ENCODE measurements around the gene RANBP17.

Gene RANBP17

DNA sequence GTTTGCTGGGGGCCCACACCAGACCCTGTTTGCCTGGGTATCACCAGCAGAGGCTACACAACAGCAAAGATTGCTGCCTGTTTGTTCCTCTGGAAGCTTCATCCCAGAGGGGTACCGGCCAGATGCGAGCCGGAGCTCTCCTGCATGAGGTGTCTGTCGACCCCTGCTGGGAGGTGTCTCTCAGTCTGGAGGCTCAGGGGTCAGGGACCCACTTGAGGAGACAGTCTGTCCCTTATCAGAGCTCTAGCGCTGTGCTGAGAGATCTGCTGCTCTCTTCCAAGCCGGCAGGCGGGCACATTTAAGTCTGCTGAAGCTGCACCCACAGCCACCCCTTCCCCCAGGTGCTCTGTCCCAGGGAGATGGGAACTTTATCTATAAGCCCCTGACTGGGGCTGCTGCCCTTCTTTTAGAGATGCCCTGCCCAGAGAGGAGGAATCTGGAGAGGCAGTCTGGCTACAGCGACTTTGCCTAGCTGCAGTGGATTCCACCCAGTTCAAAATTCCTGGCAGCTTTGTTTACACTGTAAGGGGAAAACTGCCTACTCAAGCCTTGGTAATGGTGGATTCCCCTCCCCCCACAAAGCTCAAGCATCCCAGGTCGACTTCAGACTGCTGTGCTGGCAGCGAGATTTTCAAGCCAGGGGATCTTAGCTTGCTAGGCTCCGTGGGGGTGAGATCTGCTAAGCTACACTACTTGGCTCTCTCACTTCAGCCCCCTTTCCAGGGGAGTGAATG lies 241.2 kb downstream of the RANBP17 start:
- FAIRE-seq = no peak

- FAIRE-seq = no peak
These were observed 245.9 kb downstream of the RANBP17 start for GRCh38 chr5:171107669-171108068.

- FAIRE-seq = no peak
These were observed 253.7 kb downstream of the RANBP17 start for GRCh38 chr5:171115519-171115918.

- no peak for FAIRE-seq
These were observed 254.9 kb downstream of the RANBP17 start for GRCh38 chr5:171116719-171117118.

- no peak for FAIRE-seq
These were observed 259.3 kb downstream of the RANBP17 start for GRCh38 chr5:171120986-171121622.

DNA sequence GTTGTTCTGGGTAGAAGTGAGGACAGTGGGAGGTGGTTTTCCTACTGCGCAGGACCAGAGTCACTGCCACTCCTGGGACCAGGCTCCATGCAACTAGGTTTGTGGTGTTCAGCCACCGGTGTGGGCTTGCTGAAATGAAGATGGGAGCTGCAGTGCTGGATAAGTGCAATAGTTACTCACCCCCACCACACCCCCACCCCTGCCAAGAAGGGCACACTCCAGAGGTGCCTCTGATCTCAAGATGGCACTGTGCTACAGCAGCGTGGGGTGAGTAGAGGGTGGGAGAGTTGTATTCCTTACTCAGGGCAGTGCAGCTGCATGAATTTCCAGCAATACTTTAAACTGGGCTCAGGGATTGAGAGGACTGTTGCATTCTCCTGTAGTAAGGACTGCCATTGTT lies 259.8 kb downstream of the RANBP17 start:
- no peak for FAIRE-seq

- FAIRE-seq = no peak
These were observed 260.6 kb downstream of the RANBP17 start for GRCh38 chr5:171122372-171122771.

DNA sequence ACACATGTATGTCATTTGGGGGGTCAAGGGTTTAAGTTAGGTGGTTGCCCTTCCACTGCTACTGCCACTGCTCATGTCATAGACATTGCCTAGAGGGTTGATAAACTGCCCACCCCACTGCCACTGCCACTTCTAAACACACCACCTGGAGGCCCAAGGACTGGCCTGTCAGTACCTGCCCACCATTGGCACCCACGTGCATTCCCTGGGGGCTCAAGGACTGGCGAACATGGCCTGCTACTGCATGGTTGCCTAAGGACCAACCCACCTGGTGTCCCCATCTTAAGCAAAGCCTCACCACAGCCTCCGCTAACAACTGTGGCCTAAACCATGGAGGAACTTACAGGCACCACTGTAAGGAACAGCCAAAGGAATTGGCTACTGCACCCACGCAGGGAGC lies 261.6 kb downstream of the RANBP17 start:
- no peak for FAIRE-seq

- FAIRE-seq = no peak
These were observed 265.5 kb downstream of the RANBP17 start for GRCh38 chr5:171127314-171127713.

DNA sequence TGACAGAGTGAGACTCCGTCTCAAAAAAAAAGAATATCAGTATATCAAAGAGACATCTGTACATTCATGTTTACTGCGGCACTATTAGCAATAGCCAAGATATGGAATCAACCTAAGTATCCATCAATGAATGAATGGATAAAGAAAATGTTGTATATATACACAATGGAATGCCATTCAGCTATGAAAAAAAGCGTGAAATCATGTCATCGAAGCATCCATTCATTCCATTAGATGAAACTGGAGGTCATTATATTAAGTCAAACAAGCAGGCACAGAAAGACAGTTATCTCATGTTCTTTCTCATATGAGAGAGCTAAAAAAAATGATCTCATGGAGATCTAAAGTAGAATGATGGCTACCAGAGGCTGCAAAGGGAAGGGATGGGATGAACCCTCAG lies 266.3 kb downstream of the RANBP17 start:
- no peak for FAIRE-seq

DNA sequence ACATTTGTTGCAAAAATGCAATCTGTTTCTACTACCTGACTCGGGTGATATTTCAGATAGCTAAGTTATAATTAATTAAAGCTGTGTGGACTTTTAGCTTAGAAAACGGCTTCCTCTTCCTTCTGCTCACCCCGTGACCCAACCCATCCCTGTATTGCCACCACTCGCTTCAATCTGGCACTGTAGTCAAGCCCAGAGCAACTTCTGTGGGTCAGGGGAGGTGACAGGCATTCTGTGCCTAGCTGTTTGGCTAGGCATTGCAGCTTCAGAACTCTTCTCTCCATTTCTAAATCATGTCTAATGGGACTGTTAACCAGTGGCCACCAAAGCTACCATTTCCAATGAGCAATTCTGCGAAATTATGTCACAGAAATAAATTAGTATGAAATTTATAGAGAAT lies 267.5 kb downstream of the RANBP17 start:
- FAIRE-seq = no peak

- FAIRE-seq = no peak
These were observed 269.7 kb downstream of the RANBP17 start for GRCh38 chr5:171131497-171131896.

DNA sequence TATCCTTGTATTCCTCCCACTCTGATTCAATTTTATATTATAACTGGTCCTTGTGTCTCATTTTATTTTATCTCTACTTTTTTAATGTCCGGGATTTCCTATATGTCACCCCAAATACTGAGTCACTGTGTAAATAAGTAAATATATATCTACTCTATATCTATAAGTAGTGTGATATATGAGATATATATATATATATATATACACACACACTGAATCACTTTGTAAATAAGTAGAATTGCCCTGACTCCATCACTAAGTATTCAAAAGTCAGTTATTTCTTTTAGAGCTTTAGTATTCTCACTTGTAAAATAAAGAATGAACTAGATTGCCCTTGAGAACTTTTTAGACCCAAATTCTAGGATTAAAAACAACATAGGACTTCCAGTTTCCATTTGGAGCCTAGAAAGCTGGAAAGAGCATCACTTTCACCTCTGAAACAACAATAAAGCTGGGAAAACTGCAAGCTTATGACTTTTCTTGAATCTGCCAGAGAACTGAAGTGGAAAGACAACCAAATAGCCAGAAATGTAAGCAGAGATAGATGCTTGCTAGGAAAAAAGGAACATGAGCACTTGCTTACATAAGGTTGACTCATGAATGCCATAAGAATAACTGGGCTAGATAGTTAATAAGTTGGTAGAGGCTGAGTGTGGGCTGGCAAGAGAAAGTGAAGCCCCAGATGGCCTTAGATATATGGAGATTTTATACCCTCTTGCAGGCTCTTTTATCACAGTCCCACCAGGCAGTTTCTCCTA lies 276.1 kb downstream of the RANBP17 start:
- FAIRE-seq = peak; percentile 96

GRCh38 chr5:171139227-171139626 lies 277.4 kb downstream of the RANBP17 start:
- FAIRE-seq = no peak

DNA sequence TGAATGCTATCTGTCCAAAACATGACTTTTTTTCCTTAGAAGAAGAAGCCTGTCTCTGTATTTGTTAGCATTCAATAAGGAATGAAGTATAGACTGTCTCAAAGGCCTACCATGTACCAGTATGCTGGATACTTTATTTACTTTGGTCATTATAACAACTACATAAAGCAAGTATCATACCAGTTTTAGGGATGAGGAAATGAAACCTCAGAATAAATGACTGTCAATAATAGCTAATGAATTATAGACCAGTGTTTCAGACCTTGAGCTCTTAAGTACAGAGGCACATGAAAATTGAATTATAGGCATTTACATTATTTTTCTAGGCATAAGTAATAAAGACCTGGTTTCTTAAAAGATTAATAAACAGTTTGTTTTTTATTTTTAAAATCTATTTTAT lies 280.8 kb downstream of the RANBP17 start:
- FAIRE-seq = no peak

GRCh38 chr5:171143171-171143570 lies 281.4 kb downstream of the RANBP17 start:
- no peak for FAIRE-seq

DNA sequence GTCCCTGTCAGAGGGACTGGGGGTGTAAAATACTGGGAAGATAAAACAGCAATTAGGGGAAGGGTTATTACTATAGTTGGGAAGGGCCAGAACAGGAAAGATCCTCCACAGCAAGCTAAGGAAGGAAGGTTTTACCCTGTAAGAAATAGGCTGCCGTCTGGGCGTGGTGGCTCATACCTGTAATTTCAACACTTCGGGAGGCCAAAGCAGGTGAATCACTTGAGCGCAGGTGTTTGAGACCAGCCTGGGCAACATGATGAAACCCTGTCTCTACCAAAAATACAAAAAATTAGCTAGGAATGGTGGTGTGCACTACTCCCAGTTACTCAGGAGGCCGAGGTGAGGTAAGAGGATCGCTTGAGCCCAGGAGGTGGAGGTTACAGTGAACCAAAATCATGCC lies 282.1 kb downstream of the RANBP17 start:
- no peak for FAIRE-seq

DNA sequence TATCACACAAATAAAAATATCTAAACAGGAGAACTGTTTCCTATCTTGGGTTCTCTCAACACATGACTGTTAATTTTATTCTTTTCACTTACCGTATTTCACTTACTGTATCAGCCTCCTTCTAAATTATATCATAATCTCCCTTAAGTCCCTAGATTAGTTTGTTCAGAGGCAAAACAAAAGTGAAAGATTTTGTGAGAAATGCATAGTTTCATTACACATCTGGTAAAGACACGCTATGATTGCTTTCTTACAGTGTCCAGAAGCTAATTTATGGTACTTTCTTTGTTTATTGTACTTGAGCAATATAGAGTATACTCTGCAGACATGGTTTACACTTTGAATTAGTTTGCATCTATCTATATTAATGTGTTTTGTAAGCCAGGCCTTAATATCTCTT lies 287.5 kb downstream of the RANBP17 start:
- FAIRE-seq = no peak

GRCh38 chr5:171149772-171150171 lies 288.0 kb downstream of the RANBP17 start:
- no peak for FAIRE-seq

DNA sequence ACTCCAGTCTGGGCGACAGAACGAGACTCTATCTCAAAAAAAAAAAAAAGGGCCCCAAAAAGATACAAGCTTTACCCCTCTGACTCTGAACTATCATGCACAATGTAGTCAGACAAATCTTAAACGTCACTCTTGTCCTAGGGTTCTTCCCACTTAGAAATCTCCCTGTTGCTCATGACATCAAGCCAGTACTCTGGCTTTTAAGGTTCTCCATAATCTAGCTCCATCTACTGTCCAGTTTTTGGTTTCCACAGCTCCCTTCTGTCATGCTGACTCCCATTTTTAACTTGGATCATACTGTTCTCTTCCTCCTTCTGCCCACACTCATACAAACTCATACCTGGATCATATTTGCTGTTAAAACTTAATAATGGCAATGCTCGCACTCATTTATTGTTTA lies 290.6 kb downstream of the RANBP17 start:
- FAIRE-seq = no peak

DNA sequence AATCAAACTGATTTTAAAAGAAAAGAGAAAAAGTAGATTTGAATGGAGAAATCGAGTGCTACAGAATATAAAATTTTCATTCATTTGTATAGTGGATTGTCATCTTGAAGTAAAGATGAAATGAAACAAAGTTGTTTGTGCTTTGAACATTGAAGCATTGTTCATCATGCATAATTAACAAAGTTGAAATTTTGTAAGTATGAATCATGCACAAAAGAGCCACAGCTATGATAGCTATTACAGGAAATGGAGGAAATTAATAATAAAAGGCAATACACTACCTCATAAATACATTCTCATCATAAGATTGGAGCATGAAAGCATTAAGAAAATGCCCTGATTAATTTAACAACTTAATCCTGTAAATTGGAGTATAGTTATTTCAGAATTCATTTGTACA lies 293.8 kb downstream of the RANBP17 start:
- no peak for FAIRE-seq

GRCh38 chr5:171157276-171157675 lies 295.5 kb downstream of the RANBP17 start:
- peak; percentile 33 for FAIRE-seq

DNA sequence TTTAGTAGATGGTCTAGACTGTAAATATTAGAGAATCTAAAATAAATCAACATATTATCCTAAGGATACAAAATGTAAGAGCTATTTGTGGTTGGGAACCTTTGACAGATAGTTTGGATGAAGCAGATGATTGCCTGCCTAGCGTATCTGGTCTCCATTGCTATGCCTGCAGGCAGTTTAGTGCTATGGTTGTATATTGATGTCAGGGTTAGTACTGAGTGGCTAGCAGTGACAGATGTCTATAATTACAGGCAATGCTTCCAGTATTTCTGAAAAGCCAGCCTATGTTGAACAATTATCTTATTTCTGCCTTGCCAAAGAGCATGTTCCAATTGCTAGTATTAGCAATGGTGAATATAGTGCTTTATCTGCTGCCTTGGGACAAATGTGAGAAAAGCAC lies 296.0 kb downstream of the RANBP17 start:
- no peak for FAIRE-seq

- no peak for FAIRE-seq
These were observed 296.8 kb downstream of the RANBP17 start for GRCh38 chr5:171158581-171158980.

Measured in islet of Langerhans (tissue), 1 donor.